Parathyroid adenoma (tissue), 2 donors: Measurements from ENCODE around the gene MORF4L1.
"Not testable (repeated sequence)": the region's sequence is repeated elsewhere in the genome, so short reads cannot be mapped to it uniquely, and the experiment has no call there.

Experiments used
- H2AFZ ChIP-seq: fragments of 300-600 bp; sonication (generic); one replicate; pipeline ENCODE4 v1.7.0; 2017; ENCODE audit warnings: antibody characterized with exemption, mild to moderate bottlenecking
- H3K27ac ChIP-seq: fragments of 300-600 bp; sonication (generic); one replicate; pipeline ENCODE4 v1.7.0; 2017
- H3K27me3 ChIP-seq: fragments of 300-600 bp; sonication (generic); one replicate; pipeline ENCODE4 v1.7.0; 2017; ENCODE audit warnings: low read length; ENCODE audit not compliant: control insufficient read depth, insufficient read depth
- H3K36me3 ChIP-seq: fragments of 300-600 bp; sonication (generic); one replicate; pipeline ENCODE4 v1.7.0; 2017; ENCODE audit warnings: low read length; ENCODE audit not compliant: control insufficient read depth, insufficient read depth
- H3K4me1 ChIP-seq: fragments of 300-600 bp; sonication (generic); one replicate; pipeline ENCODE4 v1.7.0; 2017; ENCODE audit warnings: control low read depth
- H3K4me2 ChIP-seq: fragments of 300-600 bp; sonication (generic); one replicate; pipeline ENCODE4 v1.7.0; 2017; ENCODE audit warnings: low read length
- H3K4me3 ChIP-seq: fragments of 300-600 bp; sonication (generic); one replicate; pipeline ENCODE4 v1.7.0; 2017; ENCODE audit warnings: low read depth, low read length
- H3K79me2 ChIP-seq: fragments of 300-600 bp; sonication (generic); one replicate; pipeline ENCODE4 v1.7.0; 2017; ENCODE audit warnings: control low read depth
- H3K9ac ChIP-seq: fragments of 300-600 bp; sonication (generic); one replicate; pipeline ENCODE4 v1.7.0; 2017; ENCODE audit warnings: mild to moderate bottlenecking
- H3K9me3 ChIP-seq: fragments of 300-600 bp; sonication (generic); one replicate; pipeline ENCODE4 v1.7.0; 2017; ENCODE audit warnings: low read length; ENCODE audit not compliant: control insufficient read depth
- TF ChIP-seq, protein P1 (sequence below): fragments of 300-600 bp; sonication (generic); IDR thresholded peaks from one replicate; pipeline ENCODE4 v1.7.0; 2017; ENCODE audit warnings: antibody characterized with exemption, mild to moderate bottlenecking
- donor health status: primary hyperparathyroidism.

The MORF4L1 gene

DNA sequence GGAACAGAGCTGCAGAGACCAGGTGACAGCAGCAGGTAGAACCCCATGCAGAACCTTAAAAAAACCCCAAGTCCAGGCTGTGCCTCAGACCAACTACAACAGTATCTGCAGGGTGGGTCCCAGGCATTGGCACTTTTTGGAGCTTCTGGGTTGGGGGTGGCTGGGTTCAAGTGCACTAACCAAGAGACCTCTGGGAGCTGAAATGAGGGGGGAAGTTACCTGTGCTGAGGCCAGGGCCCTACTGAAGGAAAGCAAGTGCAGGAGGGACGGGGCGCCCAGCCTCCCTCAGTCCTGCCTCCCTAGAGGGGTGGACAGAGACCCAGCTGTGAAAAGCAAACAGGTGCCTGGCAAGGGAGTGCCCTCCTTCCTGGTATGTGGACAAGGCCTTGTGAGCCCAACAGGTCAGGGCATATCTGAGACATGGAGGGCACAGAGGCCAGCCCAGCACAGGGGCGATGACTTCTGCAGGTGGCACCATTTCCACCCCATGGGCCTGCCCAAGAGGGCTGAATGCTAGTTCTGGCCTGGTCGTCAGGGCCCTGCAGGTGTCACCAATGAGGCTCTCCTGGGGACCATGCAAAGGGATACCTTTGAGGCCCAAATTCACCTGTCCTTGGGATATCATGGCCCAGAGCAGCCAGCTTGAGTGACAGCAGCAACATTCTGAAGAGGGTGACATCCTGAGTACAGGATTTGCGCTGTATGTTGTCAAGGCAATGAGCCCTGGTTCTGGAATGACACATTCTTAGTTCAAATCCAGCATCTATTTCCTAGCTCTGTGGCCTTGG, 53.5 kb downstream of the MORF4L1 start:
- H3K36me3 ChIP-seq = no peaks in the 10 kb centered on the region
- H3K79me2 ChIP-seq = no peaks in the 10 kb centered on the region
- no peak overlapping the region for H3K27ac ChIP-seq
- H2AFZ ChIP-seq = no peak overlapping the region
- peaks cover 2% of the 10 kb centered on the region for H3K4me1 ChIP-seq
- H3K9ac ChIP-seq = no peak overlapping the region
- H3K27me3 ChIP-seq = no peaks in the 10 kb centered on the region
- H3K4me3 ChIP-seq = no peak overlapping the region
- TF ChIP-seq, protein P1, sequence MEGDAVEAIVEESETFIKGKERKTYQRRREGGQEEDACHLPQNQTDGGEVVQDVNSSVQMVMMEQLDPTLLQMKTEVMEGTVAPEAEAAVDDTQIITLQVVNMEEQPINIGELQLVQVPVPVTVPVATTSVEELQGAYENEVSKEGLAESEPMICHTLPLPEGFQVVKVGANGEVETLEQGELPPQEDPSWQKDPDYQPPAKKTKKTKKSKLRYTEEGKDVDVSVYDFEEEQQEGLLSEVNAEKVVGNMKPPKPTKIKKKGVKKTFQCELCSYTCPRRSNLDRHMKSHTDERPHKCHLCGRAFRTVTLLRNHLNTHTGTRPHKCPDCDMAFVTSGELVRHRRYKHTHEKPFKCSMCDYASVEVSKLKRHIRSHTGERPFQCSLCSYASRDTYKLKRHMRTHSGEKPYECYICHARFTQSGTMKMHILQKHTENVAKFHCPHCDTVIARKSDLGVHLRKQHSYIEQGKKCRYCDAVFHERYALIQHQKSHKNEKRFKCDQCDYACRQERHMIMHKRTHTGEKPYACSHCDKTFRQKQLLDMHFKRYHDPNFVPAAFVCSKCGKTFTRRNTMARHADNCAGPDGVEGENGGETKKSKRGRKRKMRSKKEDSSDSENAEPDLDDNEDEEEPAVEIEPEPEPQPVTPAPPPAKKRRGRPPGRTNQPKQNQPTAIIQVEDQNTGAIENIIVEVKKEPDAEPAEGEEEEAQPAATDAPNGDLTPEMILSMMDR = no peak
- H3K4me2 ChIP-seq = no peak overlapping the region
- H3K9me3 ChIP-seq = no peaks in the 10 kb centered on the region

DNA sequence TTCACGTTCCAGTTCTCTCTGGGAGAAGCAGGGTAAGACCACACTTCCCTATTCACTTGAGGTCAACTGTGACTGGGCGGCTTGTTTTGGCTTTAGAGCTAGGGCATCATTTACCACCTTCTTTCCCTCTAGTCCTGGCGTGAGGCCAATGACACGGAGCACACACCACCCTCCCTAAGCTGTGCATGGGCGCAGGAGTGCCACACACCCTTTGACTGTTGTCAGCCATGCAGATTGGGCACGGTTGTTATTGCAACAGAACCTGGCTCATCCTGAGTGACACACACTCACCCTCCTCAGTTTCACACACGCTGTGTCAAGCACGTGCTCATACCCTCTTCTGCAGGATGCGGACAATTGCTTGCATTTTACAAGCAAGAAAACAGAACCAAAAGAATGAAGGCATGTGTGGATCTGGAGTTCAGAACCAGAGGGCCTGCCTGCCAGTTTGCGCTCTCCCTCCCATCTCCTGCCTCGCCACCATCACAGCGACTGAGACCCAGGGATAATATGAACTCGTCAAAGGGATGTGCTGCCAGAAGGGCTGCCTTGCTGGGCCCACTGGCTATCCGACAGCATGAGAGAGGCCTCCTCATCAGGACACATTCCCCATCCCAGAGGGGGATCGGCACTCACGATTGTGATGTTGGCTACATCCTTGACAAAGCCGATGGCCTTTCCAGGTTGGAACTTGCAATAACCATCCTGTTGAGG, 54.5 kb downstream of the MORF4L1 start:
- TF ChIP-seq, protein P1 = no peak
- Histone ChIP-seq H3K9me3 (no peaks in the 10 kb centered on the region), H3K9ac (no peak overlapping the region), H3K79me2 (no peaks in the 10 kb centered on the region), H3K27me3 (no peaks in the 10 kb centered on the region), H2AFZ (no peak overlapping the region), H3K27ac (no peak overlapping the region), H3K4me2 (no peak overlapping the region), H3K4me3 (no peak overlapping the region), H3K4me1 (peaks cover 4% of the 10 kb centered on the region), H3K36me3 (no peaks in the 10 kb centered on the region)

- not testable (repeated sequence) for H3K36me3 ChIP-seq
Observed at GRCh38 chr15:78928176-78928575, 55.5 kb downstream of the MORF4L1 start.

DNA sequence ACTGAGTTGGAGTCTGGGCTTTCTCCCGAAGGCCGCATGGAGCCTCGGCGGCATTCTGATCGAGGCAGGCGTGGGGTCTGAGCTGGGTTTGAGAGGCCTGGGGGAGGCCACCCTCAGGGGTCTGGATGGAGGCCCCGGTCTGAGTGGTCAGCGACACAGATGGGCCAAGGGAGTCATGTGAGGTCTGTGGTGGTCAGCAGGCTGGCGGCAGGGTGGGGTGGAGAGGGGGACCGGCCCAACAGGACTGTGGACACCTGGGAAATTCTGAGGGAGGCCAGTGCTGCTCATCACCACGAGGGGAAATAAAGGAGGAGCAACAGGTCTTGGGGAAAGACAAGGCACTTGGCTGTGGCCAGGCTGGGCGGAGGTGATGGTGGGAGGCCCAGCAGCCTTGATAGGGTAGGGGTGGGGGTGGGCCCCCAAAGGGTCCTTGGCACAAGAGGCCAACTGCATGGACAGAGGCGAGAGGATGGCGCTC, 56.0 kb downstream of the MORF4L1 start:
- no peaks in the 10 kb centered on the region for H3K27me3 ChIP-seq
- H3K9me3 ChIP-seq = no peaks in the 10 kb centered on the region
- no peaks in the 10 kb centered on the region for H3K36me3 ChIP-seq
- no peaks in the 10 kb centered on the region for H3K79me2 ChIP-seq
- H2AFZ ChIP-seq = no peak overlapping the region
- no peak overlapping the region for H3K4me2 ChIP-seq
- no peak overlapping the region for H3K9ac ChIP-seq
- peaks cover 4% of the 10 kb centered on the region for H3K4me1 ChIP-seq
- TF ChIP-seq, protein P1 = no peak
- H3K27ac ChIP-seq = no peak overlapping the region
- no peak overlapping the region for H3K4me3 ChIP-seq

More at GRCh38 chr15:78928176-78928575, 55.5 kb downstream of the MORF4L1 start:
- H3K27me3 ChIP-seq, H3K79me2 ChIP-seq, H3K4me2 ChIP-seq, H2AFZ ChIP-seq, H3K27ac ChIP-seq, H3K4me1 ChIP-seq, H3K4me3 ChIP-seq, H3K9me3 ChIP-seq, H3K9ac ChIP-seq: not testable (repeated sequence)

DNA sequence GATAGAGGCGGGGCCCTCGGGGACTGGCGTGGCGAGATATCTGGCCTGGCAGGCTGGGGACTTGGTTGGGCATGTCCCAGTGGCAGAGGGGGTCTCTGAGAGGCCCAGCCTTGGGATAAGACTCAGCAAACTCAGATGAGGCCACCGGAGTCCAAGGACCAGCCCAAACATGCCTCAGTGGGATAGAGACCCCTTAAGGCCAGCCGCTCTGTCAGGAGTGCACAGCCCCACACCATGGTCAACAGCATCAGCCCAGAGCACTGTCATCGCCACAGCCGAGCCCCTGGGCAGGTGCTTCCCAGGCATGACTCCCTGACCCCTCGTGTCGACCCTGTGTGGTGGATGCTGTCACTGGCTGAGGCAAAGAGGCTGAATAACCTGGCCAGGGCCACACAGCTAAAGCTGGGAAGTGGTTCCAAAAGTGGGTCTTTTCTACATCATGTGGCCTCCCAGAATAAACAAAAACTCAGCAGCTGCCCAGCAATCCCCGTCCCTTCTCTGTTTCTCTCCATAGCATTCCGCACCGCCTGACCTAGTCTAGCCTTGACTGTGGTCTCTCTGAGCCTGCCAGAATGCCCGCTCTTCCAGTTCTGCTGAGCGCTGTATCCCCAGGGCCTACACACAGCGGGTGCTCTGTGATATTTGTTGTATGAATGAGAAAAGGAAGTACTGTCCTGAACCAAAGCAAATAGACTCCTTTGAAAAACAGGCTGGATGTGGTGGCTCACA, 57.0 kb downstream of the MORF4L1 start:
- TF ChIP-seq, protein P1 = no peak
- Histone ChIP-seq H3K36me3 (no peaks in the 10 kb centered on the region), H3K27ac (no peak overlapping the region), H3K79me2 (no peaks in the 10 kb centered on the region), H3K4me1 (peaks cover 4% of the 10 kb centered on the region), H3K9me3 (no peaks in the 10 kb centered on the region), H3K4me2 (no peak overlapping the region), H2AFZ (no peak overlapping the region), H3K27me3 (no peaks in the 10 kb centered on the region), H3K4me3 (no peak overlapping the region), H3K9ac (no peak overlapping the region)
